HS-27A (cell line): ENCODE results near the gene USP13.
"Not testable (repeated sequence)": the region's sequence is repeated elsewhere in the genome, so short reads cannot be mapped to it uniquely, and the experiment has no call there.

Experiments used
- DNase-seq: peaks from one replicate; pipeline ENCODE4 v3.0.0-alpha.2; 2012; ENCODE audit warnings: low read depth, missing footprints

Gene USP13, protein sequence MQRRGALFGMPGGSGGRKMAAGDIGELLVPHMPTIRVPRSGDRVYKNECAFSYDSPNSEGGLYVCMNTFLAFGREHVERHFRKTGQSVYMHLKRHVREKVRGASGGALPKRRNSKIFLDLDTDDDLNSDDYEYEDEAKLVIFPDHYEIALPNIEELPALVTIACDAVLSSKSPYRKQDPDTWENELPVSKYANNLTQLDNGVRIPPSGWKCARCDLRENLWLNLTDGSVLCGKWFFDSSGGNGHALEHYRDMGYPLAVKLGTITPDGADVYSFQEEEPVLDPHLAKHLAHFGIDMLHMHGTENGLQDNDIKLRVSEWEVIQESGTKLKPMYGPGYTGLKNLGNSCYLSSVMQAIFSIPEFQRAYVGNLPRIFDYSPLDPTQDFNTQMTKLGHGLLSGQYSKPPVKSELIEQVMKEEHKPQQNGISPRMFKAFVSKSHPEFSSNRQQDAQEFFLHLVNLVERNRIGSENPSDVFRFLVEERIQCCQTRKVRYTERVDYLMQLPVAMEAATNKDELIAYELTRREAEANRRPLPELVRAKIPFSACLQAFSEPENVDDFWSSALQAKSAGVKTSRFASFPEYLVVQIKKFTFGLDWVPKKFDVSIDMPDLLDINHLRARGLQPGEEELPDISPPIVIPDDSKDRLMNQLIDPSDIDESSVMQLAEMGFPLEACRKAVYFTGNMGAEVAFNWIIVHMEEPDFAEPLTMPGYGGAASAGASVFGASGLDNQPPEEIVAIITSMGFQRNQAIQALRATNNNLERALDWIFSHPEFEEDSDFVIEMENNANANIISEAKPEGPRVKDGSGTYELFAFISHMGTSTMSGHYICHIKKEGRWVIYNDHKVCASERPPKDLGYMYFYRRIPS

DNA sequence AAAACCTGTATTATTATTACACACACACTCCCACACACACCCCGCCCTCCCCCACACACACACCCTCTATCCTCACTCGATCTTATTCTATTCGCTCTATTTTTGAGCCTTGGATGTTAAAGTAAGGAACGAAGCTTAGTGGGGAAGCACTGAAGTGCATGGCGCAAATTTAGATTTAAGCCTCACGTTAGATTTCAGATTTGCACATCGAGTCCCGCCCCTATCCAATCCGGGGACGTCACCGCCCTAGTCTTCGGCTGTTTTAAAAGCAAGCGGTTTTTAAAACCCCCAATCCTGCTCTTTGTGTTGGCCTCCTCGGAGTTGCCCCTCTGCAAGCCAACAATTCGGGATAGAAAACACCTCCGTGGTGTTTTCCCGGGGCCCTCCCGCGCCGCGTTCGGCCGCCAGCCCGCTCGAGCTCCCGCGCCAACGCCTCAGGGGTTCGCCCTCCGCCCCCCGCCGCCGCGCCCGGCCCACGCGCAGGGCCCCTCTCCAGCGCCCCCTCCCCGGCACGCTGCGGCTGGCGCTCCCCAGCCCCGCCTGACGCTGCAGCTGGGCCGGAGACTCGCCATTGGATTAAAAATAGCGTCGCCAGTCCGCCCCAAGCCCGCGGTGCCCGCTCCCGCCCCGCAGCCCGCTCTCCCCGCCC, at the start of gene USP13:
Gene USP13 (plus strand): TSS at position 594 of the 649 bp plus-strand sequence. CDS start 186 bp downstream, outside the sequence.
- DNase-seq, result peak; percentile 55

DNA sequence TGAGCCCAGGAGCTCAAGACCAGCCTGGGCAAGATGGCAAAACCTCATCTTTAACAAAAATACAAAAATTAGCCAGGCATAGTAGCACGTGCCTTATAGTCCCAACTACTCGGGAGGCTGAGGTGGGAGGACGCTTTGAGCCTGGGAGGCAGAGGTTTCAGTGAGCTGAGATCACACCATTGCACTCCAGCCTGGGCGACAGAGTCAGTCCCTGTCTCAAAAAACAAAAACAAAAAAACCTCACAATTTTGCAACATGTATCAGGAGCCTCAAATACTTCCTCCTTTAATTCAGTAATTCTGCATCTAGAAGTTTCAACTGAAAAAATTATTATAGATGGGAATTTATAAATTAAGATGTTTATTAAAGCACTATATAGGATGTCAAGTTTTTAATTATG, 49.5 kb upstream of the USP13 start:
- DNase-seq, result no peak

GRCh38 chr3:179603831-179604230, 49.0 kb upstream of the USP13 start:
- DNase-seq, result no peak

- DNase-seq, result peak; percentile 86
Observed at GRCh38 chr3:179604321-179605078, 48.3 kb upstream of the USP13 start, which contains the start of the genes MRPL47 and NDUFB5. MRPL47 (minus strand) TSS chr3:179604638; CDS start chr3:179604624, 14 bp downstream. NDUFB5 (plus strand) TSS chr3:179604794; CDS start chr3:179604816, 22 bp downstream.

DNA sequence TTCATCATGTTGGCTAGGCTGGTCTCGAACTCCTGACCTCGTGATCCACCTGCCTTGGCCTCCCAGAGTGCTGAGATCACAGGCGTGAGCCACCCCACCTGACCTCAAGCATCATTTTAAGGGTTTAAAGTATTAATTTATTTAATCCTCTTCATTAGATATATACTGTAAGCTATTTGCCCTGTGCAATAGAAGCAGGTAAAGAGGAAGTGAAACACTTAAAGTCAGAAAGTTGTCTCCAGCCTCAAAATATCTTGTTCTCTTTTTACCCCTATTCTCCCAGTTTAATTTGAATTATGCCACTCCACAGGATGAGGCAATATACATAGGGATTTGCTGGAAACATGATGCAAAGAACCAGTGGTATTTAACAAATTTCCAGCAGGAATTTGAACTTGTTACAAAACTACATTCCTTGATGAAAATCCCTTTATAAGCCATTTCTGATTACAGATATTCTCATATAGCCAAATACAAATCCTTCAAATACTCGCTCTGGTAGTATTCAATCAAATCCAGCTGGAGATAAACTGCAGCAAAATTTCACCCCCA, 46.2 kb upstream of the USP13 start:
- no peak for DNase-seq

DNA sequence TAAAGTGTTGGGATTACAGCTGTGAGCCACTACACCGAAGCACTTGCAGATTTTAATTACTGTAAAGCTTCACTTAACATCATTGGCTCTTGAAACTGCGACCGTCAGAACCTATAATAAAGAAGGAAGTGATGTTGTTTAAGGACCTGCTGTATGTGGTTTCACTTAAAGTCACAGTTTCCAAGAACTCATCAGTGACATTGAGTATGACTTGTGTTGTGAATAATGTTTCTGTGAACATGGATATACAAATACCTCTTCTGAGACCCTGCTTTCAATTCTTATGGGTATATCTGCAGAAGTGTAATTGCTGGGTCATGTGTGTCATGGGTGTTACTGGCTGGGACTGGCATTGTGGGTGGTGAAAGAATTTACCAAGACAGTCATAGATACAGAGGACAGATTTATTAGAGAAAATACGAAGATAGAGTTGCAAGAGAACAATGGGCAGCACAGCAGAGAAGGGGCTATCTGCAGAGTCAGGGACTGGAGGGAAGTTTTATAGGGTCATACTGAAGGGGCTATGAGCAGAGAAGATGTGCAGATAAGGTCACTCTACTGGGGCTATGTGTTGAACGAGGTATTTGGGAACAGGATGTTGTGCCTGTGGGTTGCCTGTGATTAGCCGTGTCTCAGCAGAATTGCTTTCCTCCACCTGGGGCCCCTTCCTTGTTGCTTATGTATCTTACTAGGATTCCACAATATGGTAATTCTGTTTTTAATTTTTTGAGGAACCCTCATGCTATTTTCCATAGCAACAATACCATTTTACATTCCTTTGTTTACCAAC, 43.7 kb upstream of the USP13 start:
- no peak for DNase-seq

DNA sequence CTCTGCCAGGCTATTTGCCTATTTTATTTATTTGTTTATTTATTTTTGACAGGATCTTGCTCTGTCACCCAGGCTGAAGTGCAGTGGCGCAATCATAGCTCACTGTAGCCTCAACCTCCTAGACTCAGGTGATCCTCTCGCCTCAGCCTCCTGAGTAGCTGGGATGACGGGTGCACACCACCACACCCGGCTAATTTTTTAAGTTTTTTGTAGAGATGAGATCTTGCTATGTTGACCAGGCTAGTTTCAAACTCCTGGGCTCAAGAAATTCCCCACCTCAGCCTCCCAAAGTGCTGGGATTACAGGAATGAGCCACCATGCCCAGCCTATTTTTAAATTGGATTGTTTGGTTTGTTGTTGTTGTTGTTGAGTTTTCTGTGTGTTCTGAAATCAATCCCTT, 42.8 kb upstream of the USP13 start:
- DNase-seq, result no peak

DNA sequence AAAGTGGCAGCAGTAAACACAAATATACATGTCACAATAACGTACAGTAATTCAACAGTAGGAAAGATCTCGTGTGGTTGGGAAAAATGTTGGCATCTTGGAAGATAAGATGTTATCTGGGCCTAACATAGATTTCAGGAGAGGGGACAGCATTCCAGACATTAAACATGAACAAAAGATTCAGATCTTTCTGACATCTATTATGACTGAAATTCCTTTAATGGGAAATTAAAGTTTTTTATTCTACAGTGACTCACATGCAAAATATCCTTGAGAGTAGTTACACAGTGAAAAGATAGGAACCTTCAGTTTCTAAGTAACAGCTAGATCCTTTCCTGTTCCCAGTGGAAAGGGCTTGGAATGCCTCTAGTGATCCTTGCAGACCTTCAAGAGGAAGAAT, 39.0 kb upstream of the USP13 start:
- peak; percentile 45 for DNase-seq

GRCh38 chr3:179615458-179616173, 37.2 kb upstream of the USP13 start:
- no peak for DNase-seq

- DNase-seq, result no peak
Observed at GRCh38 chr3:179622023-179622422, 30.8 kb upstream of the USP13 start.

- no peak for DNase-seq
Observed at GRCh38 chr3:179624451-179624850, 28.4 kb upstream of the USP13 start.

GRCh38 chr3:179630753-179631451, 21.9 kb upstream of the USP13 start:
- DNase-seq, result no peak

DNA sequence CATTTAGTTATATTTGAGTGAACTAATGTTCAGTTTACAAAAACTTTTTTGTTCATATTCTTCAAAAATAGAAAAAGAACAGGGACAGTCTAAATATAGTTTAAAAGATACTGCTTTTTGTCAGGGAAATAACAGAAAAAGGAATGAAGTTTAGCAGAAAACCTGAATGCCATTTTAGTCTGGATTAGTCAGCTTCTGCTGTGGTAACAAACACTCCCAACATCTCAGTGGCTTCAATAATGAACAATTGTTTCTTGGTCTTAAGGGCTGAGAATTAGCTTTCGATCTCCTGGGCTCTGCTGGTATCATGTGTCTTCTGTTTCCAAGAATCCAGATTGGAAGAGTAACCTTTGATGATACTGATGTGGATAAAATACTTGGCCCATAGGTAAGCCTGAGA, 12.4 kb upstream of the USP13 start:
- DNase-seq, result no peak

DNA sequence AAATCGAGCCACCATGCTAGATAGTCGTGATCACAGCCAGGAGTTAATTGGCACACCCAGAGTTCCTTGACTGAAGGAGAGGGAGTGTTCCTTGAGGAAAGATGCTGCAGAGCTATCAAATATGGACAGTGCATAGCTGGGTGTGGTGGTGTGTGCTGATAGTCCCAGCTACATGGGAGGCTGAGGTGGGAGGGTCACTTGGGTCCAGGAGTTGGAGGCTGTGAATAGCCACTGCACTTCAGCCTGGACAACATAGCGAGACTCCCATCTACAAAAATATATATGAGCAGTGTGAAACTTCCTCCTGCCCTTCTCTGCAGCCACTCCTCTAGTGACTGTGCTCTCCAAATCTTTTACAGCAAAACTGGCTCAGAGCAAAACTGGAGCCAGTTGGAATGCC, 10.0 kb upstream of the USP13 start:
- DNase-seq, result no peak

DNA sequence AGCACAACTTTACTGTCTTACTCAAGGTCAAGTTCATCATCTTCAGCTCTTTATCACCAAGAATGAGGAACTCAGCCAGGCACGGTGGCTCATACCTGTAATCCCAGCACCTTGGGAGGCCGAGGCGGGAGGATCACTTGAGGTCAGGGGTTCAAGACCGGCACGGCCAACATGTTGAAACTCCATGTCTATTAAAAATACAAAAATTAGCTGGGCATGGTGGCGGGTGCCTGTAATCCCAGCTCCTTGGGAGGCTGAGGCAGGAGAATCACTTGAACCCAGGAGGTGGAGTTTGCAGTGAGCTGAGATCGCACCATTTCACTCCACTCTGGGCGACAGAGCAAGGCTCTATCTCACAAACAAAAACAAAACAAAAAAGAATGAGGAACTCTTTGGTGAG, 9.0 kb upstream of the USP13 start:
- not testable (repeated sequence) for DNase-seq

GRCh38 chr3:179646177-179646576, 6.7 kb upstream of the USP13 start:
- DNase-seq, result no peak

DNA sequence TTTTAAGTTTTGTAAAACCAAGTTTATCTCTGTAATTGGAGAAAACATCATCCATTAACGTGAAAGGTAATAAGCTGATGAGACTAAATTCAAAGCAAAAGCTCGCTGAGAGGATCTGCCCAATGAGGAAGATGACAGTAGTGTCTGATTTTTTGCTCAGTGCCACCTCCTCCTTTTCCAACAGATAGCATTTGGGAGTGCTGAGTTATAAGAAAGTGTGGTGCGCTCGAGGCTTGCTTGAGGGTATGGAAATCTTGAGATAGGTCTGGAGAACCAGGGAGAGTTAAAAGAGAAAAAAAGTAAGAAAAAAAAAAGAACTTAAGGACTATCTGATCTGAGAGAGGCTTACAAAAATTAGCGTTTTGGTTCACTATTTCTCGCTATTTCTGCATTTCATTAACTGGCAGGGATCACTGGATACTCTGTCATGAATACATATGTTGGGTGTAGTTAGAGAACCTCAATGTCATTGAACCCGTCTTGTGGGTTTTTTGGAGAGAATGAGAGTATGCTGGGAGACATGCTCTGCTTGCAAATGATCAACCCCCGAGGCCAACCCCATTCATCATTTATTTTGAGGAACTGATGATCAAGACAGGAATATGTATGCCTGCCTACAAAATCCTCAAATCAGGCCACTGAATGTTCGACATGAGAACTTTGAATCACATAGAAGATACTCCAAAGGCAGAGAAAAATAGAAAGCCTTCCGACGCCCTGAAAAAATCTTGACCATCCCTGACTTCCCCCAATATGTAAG, 973 bp upstream of the USP13 start:
- no peak for DNase-seq

DNA sequence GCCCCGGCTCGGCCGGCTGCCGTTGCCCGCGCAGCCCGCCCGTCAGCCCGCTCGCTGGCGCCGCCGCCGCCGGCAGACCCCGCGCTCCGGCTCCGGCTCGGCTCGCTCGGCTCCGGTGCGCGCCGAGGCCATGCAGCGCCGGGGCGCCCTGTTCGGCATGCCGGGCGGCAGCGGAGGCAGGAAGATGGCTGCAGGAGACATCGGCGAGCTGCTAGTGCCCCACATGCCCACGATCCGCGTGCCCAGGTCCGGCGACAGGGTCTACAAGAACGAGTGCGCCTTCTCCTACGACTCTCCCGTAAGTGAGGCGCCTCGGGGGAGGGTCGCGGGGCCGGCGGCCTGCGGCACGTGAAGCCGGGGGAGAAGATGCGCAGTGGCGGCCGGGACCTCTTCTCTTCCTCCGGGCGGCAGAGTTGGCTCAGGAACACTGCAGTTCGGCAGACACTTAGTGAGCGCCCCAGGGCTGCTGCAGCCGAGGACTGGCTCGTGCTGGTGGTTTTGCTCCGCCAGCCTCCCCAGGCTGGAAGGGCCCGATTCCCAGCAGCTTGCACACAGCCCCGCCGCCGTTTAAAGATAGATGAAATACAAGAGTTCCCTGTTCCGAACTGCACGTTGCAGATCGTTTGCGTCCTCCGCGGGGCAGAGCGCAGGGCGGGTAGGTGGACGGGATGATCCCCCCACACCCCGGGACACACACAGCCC, 407 bp downstream of the USP13 start:
- DNase-seq, result peak; percentile 24
